Measurements from ENCODE around the gene ANKRD22. TPM values are rescaled to one million over a fixed set of nuclear protein-coding genes. Genes with fewer than 3 reads are reported as not detected.

ANKRD22 gene
- total and polyA plus RNA-seq, 2 of the 8 experiments (the other 6 are each of a cell fraction or from before 2014, with no cell fraction given) = 0.68 TPM; not detected in 1

GRCh38 chr10:88895250-88895649 is 43.6 kb upstream of the ANKRD22 start:
- H3K56ac ChIP-seq (replicated peaks; ENCODE audit: insufficient read length, low read depth, low read length) = no peak overlapping the region
- H3K23ac ChIP-seq (ENCODE audit: insufficient read length) = no peak overlapping the region
- WGBS, 2 experiments (ENCODE audit: extremely low coverage in 1 of 2, insufficient coverage in 1 of 2, insufficient read length in 1 of 2, insufficient replicate concordance in 2 of 2, low coverage in 1 of 2, low lambda C conversion rate in 2 of 2, missing lambda C conversion rate in 1 of 2) = 89% methylated on average over 1 of the region's 1 CpG; no CpG with 5 or more reads in 1 of the 2 experiments
- FAIRE-seq = no peak
- H3K9me3 ChIP-seq (ENCODE audit: insufficient read depth in 2 of 2, low read depth in 1 of 2, low read length in 1 of 2) = no peaks in the 10 kb centered on the region
- H3K9ac ChIP-seq (replicated peaks in 1 of 4; ENCODE audit: extremely low read depth in 1 of 4, low read depth in 3 of 4, low read length in 3 of 4) = no peak overlapping the region
- H3K18ac ChIP-seq (ENCODE audit: extremely low read depth, low read length) = no peak overlapping the region
- no peak overlapping the region for H2AFZ ChIP-seq (ENCODE audit: low read length)
- no peaks in the 10 kb centered on the region for H3K79me1 ChIP-seq (ENCODE audit: low read depth, low read length)
- H4K5ac ChIP-seq (ENCODE audit: insufficient read length, low read depth, low read length) = no peak overlapping the region
- ChIA-PET CTCF (ENCODE audit: partially characterized antibody) (interaction anchor here (0.6 to 3.0 kb wide), 4 partner anchors 39 to 167 kb away, joined by 3 to 20 read pairs (median 7); no protein-coding TSS in a partner anchor), POLR2A (ENCODE audit: partially characterized antibody) (no interaction called here)
- H2BK120ac ChIP-seq (replicated peaks; ENCODE audit: low read depth, low read length) = no peak overlapping the region
- H4K91ac ChIP-seq (replicated peaks; ENCODE audit: insufficient read length, low read length) = no peak overlapping the region
- H3K4ac ChIP-seq (replicated peaks; ENCODE audit: insufficient read length, low read depth, low read length) = no peak overlapping the region
- no peak overlapping the region for H3K4me2 ChIP-seq (ENCODE audit: insufficient read depth in 1 of 2, low read depth in 2 of 2, low read length in 2 of 2)
- H3K4me1 ChIP-seq (replicated peaks in 1 of 4; ENCODE audit: control insufficient read depth in 3 of 4, insufficient read depth in 4 of 4, low read length in 3 of 4) = peaks cover 0 to 8% (median 3%) of the 10 kb centered on the region in 4 experiments; a peak in 3 of 7 replicates
- H2AK5ac ChIP-seq (ENCODE audit: low read depth, low read length) = no peak overlapping the region
- H3K23me2 ChIP-seq (ENCODE audit: low read depth, low read length) = no peaks in the 10 kb centered on the region; the same call in 1 of the 2 replicates
- H3K27ac ChIP-seq (ENCODE audit: low read depth, low read length) = no peak overlapping the region
- no peak overlapping the region for H3K14ac ChIP-seq (ENCODE audit: insufficient read length)
- H3K4me3 ChIP-seq (ENCODE audit: extremely low read depth in 1 of 4, insufficient read depth in 2 of 4, low read depth in 3 of 4, low read length in 4 of 4) = no peak overlapping the region
- no peaks in the 10 kb centered on the region for H3K79me2 ChIP-seq (ENCODE audit: control insufficient read depth in 1 of 2, insufficient read depth in 2 of 2, low read length in 2 of 2)
- no peak for DNase-seq (ENCODE audit: low read depth in 1 of 2, low spot score in 2 of 2)
- no peaks in the 10 kb centered on the region for H4K20me1 ChIP-seq (replicated peaks in 1 of 2; ENCODE audit: control insufficient read depth in 1 of 2, insufficient read depth in 2 of 2, low read length in 2 of 2)
- no peaks in the 10 kb centered on the region for H3K36me3 ChIP-seq (ENCODE audit: control insufficient read depth in 2 of 4, insufficient read depth in 4 of 4, low read length in 3 of 4)
- no peaks in the 10 kb centered on the region for H3K27me3 ChIP-seq (replicated peaks in 1 of 4; ENCODE audit: control insufficient read depth in 3 of 4, extremely low read depth in 1 of 4, insufficient read depth in 3 of 4, low read length in 3 of 4)
- no peak overlapping the region for H2BK15ac ChIP-seq (ENCODE audit: low read length)
- H4K8ac ChIP-seq (ENCODE audit: extremely low read depth, insufficient read depth, low read length) = no peak overlapping the region
- H2BK5ac ChIP-seq (ENCODE audit: low read depth, low read length) = no peak overlapping the region
- no peak overlapping the region for H2BK20ac ChIP-seq (ENCODE audit: low read length)
- no peak overlapping the region for H2BK12ac ChIP-seq (ENCODE audit: low read depth, low read length)
